HG03060 (cell line): Measurements from ENCODE around the gene FOXP1.

Source experiments
- ATAC-seq: cut with Tn5 transposase; IDR thresholded peaks from one replicate; pipeline ENCODE4 v1.9.1; 2021; ENCODE audit warnings: low read depth, moderate number of reproducible peaks; ENCODE audit not compliant: unreplicated experiment

Gene FOXP1

DNA sequence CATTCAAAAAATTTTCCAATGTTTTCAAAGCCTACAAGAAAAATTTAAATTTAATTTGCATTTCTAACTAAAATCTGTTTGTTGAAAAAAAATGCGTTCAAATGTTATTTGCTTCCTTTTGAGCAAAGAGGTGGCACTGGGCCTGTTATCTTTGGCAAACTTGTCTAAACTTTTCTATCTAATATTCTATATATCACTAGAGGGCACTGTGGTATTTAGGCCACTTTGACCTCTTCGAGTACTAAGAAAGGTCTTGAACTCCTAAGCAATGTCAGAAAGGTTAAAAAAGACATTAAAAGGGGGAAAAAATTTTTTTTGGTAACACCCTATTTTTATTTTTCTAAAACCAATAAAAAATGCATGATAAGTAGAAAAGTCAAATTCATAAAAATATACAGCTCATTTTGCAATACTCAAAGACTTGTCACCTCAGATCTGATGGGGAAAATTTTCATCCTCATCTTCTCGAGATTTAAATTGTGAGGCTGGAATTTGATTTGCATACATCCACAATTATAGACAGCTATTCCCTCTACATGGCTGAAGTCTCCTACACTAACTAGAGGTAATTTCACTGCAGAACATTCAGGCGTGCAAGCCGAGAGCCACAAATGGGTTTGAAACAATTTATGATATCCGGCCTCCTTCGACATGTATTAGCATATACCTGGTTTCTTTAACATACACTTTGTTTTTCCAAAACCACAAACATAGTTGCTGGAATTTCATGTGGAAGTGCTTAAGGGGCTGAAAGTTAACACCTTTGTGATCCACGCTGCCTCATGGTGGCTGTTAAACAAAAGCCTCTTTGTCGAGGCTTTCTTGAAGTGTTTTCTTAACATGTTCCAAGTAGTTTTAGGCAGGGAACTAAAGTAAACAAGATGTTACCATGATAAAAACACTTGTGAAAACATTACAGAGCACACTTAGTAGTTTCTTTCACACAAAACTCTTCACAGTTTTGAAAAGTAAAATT, 576.4 kb downstream of the FOXP1 start:
- no peak for ATAC-seq

DNA sequence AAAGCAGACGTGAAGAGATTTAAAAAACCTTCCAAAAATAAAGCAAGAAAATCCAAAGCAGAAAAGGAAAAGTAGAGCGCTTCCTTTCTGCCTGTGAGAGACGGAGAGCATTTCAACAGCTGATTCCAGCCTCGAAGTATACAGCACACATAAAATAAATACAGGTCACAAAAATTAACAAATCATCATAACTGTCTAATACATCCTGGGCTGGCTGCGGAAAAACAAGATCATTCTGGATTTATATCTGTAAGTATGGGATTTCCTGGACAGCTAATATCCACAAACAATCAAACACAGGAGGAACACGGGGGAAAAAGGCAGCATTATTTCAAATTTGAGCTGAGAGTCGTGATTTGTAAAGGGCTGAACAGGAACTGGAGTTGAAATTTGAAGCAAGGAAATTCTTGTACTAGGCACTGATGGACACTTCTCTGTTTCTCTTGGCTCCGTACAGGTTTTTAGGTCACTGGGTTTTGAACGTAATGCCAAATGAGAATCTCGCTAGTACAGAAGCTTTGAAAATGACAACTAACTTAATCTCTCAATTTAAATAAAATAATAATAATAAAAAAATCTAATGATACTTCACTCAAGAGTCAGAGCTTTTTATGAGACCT, 577.7 kb downstream of the FOXP1 start:
- ATAC-seq: no peak

DNA sequence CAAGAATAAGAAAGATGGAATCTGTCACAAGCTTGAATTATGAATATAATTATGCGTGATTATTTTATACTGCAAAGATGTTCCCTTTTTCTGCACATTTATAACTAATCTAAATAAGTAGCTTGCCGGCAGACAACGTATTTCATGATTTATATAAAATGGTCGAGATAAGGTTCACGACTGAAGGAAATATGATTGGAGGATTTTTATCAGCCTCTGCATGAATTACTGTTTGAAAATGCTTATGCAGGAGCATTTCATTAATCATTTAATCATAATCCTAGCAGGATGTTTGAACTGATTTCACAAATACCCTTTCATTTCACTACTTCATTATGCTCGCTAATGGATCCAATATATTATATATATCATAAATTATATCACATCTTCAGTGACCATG, 580.0 kb downstream of the FOXP1 start:
- ATAC-seq: no peak

DNA sequence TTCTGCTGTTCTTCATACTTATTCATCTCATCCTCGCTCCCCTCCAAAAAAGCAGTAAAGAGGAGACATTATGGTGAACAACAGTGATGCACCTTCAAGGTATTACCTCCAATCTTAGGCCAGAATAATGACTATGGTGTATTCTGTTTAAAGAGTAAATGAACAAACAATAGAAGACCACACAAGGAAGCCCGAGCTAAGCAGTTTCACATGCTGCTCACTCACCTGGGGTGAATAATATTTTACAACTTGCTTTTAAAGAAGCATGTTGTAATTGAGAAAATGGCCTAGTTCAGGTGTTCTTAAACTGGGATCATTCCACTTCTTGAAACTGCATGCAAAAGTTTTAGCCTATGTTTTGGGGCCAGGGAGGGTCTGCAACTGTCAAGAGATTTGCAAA, 581.2 kb downstream of the FOXP1 start:
- ATAC-seq: no peak

DNA sequence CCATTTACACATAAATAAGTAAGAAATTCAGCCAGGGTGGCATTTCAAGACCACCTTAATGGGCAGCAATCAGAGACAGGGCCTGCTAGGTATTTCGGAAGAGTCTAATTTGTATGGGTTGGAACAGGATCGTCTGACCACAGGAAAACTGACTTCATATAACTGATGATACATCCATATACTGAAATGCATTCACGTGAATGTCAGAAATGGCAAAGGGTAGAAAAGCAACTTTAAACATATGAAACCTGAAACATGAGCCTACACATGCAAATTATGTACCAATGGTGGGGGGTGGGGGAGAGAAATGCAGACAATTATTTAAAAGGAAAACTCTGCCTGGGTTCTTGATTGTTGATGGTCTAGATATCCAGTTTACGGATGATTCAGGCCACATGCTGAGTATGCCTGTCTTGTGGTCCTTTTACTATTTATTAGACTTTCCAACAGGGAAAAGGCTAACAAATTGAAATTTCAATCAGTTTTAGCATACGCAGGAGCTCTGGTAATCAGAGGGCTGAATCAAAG, 582.2 kb downstream of the FOXP1 start:
- no peak for ATAC-seq

GRCh38 chr3:71000483-71000882, 583.0 kb downstream of the FOXP1 start:
- no peak for ATAC-seq

- no peak for ATAC-seq
Measured at GRCh38 chr3:70999730-71000129, 583.8 kb downstream of the FOXP1 start.

DNA sequence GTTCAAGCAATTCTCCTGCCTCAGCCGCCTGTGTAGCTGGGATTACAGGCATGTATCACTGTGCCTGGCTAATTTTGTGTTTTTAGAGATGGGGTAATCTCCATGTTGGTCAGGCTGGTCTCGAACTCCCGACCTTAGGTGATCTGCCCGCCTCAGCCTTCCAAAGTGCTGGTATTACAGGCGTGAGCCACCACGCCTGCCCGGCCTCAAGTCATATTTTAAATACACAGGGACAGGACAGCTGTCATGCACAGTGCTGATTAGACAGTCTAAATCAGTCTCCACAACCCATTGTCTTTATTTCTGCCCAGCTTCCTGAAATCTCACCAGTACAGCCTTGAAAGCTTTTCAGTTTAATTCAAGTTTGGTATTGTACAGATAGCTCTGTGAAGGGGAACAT, 587.4 kb downstream of the FOXP1 start:
- ATAC-seq: no peak

- no peak for ATAC-seq
Measured at GRCh38 chr3:70994644-70995043, 588.9 kb downstream of the FOXP1 start.

DNA sequence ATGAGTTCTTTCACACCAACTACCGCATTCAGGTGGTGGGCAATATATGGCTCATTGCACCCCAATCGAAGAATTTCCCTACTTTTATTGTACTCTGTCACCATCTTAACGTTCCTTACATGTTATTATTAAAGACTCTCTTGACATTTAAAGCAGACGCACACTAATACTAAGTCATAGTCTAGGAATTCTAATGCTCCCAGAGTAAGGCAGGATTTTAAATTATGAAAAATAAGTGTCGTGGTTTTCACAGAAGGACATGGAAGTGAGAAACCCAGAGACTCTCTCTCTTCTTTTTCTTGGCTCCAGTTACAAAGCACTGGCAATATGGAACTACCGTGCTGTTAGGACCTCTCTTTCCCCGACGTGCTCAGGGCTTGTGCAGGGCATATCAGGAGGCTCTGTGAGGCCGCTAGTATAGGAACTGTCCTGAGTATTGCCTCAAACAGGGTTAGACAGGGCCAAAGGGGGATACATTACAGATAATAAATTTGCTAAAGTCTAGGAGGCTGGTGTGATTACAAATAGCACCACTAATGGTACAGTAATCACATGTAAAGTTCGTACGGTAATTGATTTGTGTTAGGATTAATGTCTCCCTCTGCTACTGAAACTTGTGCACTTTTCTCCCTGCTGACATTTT, 590.8 kb downstream of the FOXP1 start:
- no peak for ATAC-seq

GRCh38 chr3:70992131-70992530, 591.4 kb downstream of the FOXP1 start:
- no peak for ATAC-seq

DNA sequence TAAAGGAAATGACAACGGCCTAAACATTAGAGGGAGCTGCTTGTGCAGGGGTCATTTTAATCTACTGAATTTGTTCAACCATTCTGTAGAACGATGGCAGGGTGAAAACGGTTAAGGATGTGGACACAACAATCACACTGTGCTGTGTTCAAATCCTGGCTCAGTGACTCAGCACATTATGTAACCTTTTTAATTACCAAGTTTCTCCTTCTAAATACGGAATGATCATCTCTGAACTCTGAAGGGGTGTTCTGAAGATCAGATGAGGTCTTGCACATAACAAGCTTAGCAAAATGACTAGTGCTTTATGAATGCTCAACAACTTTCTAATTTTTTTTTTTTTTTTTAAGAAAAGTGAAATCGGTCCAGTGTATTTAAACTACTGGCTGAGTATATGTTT, 592.8 kb downstream of the FOXP1 start:
- ATAC-seq: no peak

DNA sequence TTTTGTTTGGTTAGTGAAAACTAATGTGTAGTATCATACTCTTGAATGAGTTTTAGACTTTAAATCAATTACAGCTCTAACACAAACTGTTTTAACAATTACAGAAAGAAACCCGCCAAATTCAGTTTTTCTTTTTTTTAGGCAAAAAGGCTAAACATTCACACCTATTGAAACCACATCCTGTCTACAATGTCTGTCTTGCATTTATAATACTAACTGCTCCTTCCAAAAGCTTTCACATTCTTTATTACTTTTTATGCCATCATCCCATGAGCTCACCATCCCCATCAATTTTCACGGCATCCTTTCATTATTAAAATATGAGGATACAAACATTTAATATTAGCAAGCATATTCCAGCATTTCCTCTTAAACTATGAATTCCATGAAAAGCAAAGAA, 593.3 kb downstream of the FOXP1 start:
- no peak for ATAC-seq

DNA sequence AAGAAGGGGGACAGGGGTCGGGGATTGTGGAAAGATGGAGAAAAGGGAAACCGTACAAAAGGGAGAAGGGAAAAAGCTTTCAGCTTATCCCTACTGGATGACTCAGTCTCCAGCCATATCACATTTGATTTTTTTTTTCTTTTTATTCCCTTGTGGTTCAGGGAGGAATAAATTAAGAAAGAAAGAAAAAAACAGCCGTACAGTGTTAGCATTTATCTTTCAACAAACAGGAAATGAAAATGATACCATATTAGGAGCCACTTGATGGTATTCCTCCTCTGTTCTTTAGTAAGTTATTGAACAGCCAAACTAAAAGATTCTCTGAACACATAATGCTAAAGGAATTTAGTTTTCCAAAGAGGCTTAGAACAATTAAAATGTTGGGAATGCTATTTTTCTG, 594.4 kb downstream of the FOXP1 start:
- no peak for ATAC-seq

GRCh38 chr3:70988111-70988510, 595.4 kb downstream of the FOXP1 start:
- ATAC-seq: no peak

GRCh38 chr3:70985572-70985971, 598.0 kb downstream of the FOXP1 start:
- ATAC-seq: no peak

DNA sequence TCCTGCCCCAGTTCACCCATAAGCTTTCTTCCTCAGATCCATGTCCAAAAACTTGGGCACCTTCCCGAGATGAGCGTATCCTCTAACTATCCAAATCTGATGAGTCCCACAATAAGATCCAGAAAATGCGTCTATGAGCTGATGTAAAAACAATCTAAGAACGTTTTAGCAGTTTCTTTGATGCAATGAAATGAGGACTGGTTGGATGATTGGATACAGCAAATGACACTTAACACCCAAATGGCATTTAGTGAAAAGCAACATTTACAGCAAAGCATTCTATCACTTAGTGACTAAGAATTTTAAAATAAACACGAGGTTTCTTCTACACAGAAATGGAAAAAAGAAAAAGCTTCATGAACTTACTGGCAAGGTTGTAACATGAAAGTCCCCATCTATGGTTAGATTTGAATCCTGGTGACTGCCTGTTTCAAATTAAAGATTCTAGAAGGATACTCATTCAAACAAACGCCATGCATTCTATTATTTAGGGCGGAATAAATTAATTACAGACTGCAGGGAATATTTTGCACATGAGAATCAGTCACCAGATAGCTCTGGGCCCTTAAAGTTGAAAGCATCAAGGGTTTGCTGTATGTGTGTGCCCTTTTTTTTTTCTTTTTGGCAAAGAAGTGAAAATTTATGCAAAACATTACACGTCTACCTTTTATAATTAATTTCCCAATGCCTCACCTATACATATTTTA, 598.6 kb downstream of the FOXP1 start:
- no peak for ATAC-seq

DNA sequence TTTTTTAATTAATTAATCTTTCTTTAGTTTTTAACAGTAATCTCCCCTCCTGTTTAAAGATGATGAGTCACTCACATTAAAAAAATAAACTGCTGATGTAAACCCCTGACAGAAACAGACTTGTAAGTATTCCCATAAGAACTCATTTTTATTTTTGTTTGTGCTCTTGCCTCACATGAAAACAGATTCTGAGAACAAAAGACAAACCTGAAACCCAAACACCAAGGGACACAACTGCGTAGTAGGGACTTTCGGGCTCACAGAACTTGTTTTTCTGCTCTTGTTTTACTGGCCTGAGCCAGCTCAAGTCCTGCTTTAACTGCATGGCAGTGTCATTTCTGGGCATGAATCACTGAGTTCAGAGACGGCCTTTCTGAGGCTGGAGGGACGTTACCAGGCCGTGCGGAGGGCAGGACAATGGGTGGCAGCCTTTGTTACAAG, 600.8 kb downstream of the FOXP1 start:
- ATAC-seq: peak; percentile 82

- ATAC-seq: no peak
Measured at GRCh38 chr3:70982284-70982683, 601.2 kb downstream of the FOXP1 start.

DNA sequence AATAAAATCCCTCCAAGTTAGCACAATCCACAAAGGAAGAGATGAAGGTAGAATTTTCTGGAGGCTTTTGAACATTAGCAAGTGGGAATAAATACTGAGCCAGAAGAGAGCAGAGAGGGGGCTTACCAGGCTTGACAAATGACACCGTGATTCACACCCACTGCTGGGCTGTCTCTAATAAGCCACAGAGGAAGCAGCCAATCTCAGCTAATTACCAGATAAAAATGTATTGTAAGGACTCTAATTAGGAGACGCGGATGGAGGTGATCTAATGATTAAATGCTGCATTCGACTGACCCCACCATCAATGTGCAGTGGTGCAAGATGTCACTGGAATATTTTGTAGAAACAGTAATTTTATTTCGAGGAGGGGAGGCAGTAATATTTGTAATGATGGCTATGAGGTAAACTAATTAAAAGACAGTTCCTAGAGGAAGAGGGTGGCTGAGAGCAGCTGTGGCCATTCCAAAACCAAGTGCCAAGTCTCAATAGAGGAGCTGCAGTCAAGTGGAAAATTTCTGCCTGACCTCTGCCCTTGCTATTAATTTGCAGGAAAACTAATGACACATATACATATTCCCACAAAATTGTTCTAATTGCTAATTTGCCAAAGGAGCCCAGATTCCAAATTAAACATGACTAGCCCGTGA, 602.2 kb downstream of the FOXP1 start:
- ATAC-seq: no peak
